SK-N-MC (cell line): ENCODE data around the gene TEX22.

ENCODE experiments used
- EZH2 ChIP-seq: fragments of 200-600 bp; sonication (generic); IDR thresholded peaks from one replicate; pipeline ENCODE4 v1.6.1; 2017; ENCODE audit warnings: antibody characterized with exemption
- FOXP2 ChIP-seq: optimal IDR thresholded peaks from 2 replicates; pipeline ENCODE3; 2011; ENCODE audit warnings: mild to moderate bottlenecking, moderate library complexity; ENCODE audit not compliant: insufficient read depth; ENCODE audit errors: extremely low read length, control extremely low read depth
- POLR2AphosphoS5 ChIP-seq: IDR thresholded peaks from 2 replicates; pipeline ENCODE4 v1.6.1; 2012; ENCODE audit warnings: mild to moderate bottlenecking, low read depth, low read length, borderline replicate concordance

DNA sequence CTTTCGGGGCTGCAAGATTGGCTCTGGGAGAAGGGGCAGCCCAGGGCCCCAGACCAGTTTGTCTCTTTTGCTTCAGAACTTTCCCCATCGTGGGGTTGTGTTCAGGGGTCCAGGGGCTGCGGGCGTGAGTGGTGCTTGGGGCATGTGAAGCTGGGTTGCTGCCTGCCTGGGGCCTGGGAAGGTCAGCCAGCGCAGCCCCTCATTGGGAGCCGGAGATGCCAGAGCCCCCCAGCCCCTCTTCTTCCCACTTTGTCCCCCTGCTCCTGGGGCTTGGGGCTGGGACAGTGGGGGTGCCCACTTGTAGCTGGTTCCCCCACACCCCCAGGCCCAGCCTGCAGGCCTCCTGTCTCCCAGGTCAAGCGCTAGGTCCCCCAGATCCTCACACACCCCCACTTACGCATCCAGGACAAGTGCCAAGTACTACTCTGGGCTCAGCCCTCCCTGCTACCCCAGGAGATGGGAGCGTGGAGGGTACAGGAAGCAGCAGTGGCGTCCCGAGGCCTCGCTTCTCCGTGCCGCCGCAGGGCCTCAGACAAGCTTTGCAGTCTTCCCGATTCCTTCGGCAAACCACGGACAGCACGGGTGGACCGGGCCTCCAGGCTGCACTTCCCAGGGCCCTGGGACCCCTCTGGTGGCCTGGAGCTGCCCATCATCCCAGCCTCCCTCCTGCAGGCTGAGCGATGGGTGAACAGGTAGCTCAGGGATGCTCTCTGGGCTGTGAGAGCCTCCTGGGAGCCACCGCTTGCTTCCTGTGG, 42.3 kb upstream of the TEX22 start:
- TF ChIP-seq POLR2AphosphoS5 (no peak), EZH2 (no peak), FOXP2 (no peak)
